ENCODE measurements around the gene KIF13A. TPM values are rescaled to one million over a fixed set of nuclear protein-coding genes. Genes with fewer than 3 reads are reported as not detected.

Gene KIF13A
- total RNA-seq, 1 donor from 2014 or later, result 29.0 TPM

DNA sequence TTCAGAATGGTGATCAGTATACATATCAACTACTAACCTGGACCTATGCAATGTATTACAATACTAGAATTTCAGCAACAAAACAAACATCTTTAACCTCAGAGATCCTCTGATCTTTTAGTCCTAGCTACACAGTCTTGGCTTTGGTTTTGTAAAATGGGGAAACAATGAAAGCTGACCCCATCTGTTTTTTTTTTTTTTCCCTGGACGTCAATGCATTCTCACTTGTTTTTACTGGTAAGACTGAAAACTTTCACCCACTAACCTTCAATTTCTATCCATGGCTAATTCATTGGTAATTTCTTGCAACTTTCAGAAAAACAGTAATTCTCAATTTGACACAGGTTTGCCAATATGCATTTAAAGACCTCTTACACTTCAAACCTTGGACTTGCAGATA, 3.0 kb downstream of the KIF13A start:
- no peak overlapping the region for H3K4me2 ChIP-seq
- peaks cover 14% of the 10 kb centered on the region for H3K4me1 ChIP-seq
- H4K20me1 ChIP-seq (ENCODE audit: low read depth), result peaks cover 26% of the 10 kb centered on the region
- H3K9ac ChIP-seq, result no peak overlapping the region
- no peak overlapping the region for H3K4me3 ChIP-seq
- H3K27ac ChIP-seq, result no peak overlapping the region
- H3K27me3 Mint-ChIP-seq (ENCODE audit: insufficient read depth, low read depth), result peaks cover 5% of the 10 kb centered on the region
- no peak overlapping the region for H3K4me3 Mint-ChIP-seq
- no peaks in the 10 kb centered on the region for H3K36me3 ChIP-seq
- H3K27me3 ChIP-seq, result peaks cover 6% of the 10 kb centered on the region
- no peak overlapping the region for H3K27ac Mint-ChIP-seq
- peaks cover 64% of the 10 kb centered on the region for H3K79me2 ChIP-seq (ENCODE audit: low read depth)
- TF ChIP-seq, protein P1, sequence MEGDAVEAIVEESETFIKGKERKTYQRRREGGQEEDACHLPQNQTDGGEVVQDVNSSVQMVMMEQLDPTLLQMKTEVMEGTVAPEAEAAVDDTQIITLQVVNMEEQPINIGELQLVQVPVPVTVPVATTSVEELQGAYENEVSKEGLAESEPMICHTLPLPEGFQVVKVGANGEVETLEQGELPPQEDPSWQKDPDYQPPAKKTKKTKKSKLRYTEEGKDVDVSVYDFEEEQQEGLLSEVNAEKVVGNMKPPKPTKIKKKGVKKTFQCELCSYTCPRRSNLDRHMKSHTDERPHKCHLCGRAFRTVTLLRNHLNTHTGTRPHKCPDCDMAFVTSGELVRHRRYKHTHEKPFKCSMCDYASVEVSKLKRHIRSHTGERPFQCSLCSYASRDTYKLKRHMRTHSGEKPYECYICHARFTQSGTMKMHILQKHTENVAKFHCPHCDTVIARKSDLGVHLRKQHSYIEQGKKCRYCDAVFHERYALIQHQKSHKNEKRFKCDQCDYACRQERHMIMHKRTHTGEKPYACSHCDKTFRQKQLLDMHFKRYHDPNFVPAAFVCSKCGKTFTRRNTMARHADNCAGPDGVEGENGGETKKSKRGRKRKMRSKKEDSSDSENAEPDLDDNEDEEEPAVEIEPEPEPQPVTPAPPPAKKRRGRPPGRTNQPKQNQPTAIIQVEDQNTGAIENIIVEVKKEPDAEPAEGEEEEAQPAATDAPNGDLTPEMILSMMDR (IDR thresholded peaks at IDR 0.05), result no peak
- TF ChIP-seq EZH2 (IDR thresholded peaks at IDR 0.05), result no peak
- no peak for TF ChIP-seq EZH2phosphoT487 (IDR thresholded peaks at IDR 0.05)
- H3K9me3 Mint-ChIP-seq, result peaks cover 2% of the 10 kb centered on the region
- peaks cover 12% of the 10 kb centered on the region for H3K36me3 Mint-ChIP-seq
- DNase-seq (ENCODE audit: low spot score), result no peak
- no peaks in the 10 kb centered on the region for H3K9me3 ChIP-seq (ENCODE audit: low read depth)
- peaks cover 13% of the 10 kb centered on the region for H3F3A ChIP-seq (ENCODE audit: low read depth)
- no peak overlapping the region for H2AFZ ChIP-seq (replicated peaks)
- peaks cover 31% of the 10 kb centered on the region for H3K4me1 Mint-ChIP-seq

DNA sequence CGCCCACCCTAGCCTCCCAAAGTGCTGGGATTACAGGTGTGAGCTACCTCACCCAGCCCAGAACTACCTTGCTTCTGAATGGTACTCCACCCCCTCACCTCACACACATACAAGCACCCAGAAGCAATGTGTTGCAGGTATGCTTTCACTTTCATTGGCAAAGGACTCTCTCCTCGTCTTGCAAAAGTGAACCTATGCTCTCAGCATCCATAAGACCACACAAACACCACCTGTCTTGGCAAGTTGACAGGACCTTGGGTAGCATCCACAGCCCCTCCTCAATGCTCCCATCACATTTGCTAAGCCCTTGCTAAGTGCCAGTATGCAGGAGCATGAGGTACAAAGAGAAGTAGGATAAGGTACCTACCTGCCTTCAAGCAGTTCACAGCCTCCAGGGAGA, 3.7 kb downstream of the KIF13A start:
- no peak overlapping the region for H3K9ac ChIP-seq
- H3K27me3 Mint-ChIP-seq (ENCODE audit: insufficient read depth, low read depth), result peaks cover 5% of the 10 kb centered on the region
- H3K27me3 ChIP-seq, result peaks cover 3% of the 10 kb centered on the region
- peaks cover 2% of the 10 kb centered on the region for H3K9me3 Mint-ChIP-seq
- H3K4me1 Mint-ChIP-seq, result peaks cover 31% of the 10 kb centered on the region
- peaks cover 70% of the 10 kb centered on the region for H3K79me2 ChIP-seq (ENCODE audit: low read depth)
- H3K4me3 ChIP-seq, result no peak overlapping the region
- TF ChIP-seq EZH2 (IDR thresholded peaks at IDR 0.05) (no peak), EZH2phosphoT487 (IDR thresholded peaks at IDR 0.05) (no peak)
- TF ChIP-seq, protein P1 (IDR thresholded peaks at IDR 0.05), result no peak
- DNase-seq (ENCODE audit: low spot score), result no peak
- H3F3A ChIP-seq (ENCODE audit: low read depth), result peaks cover 10% of the 10 kb centered on the region
- no peaks in the 10 kb centered on the region for H3K9me3 ChIP-seq (ENCODE audit: low read depth)
- no peak overlapping the region for H3K4me2 ChIP-seq
- H3K27ac ChIP-seq, result no peak overlapping the region
- peaks cover 14% of the 10 kb centered on the region for H3K4me1 ChIP-seq
- peaks cover 26% of the 10 kb centered on the region for H4K20me1 ChIP-seq (ENCODE audit: low read depth)
- no peak overlapping the region for H2AFZ ChIP-seq (replicated peaks)
- peaks cover 13% of the 10 kb centered on the region for H3K36me3 Mint-ChIP-seq
- H3K36me3 ChIP-seq, result no peaks in the 10 kb centered on the region
- H3K4me3 Mint-ChIP-seq, result no peak overlapping the region
- no peak overlapping the region for H3K27ac Mint-ChIP-seq

DNA sequence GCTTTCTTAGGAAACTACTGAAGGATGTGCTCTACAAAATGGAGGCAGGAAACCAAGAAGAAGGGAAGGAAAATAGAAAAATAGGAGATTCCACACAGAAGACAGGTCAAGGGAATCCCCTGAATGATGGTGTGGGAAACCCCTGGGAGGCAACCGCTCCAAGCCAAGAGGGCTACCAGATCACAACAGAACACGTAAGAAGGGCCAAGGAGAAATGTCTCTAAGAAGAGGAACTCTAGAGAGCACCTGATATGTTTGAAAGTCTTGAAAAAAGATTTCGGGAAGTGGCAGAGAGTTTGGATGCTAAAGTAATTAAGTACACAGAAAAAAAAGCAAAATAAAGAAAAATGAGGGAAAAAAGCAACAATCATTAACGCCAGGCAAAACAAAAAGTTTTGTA, 7.1 kb downstream of the KIF13A start:
- H3K27ac Mint-ChIP-seq, result no peak overlapping the region
- H3K9me3 Mint-ChIP-seq, result peaks cover 6% of the 10 kb centered on the region
- TF ChIP-seq EZH2 (IDR thresholded peaks at IDR 0.05), result no peak
- TF ChIP-seq, protein P1 (IDR thresholded peaks at IDR 0.05), result no peak
- no peak for TF ChIP-seq EZH2phosphoT487 (IDR thresholded peaks at IDR 0.05)
- no peak overlapping the region for H3K4me2 ChIP-seq
- H3K27me3 Mint-ChIP-seq (ENCODE audit: insufficient read depth, low read depth), result no peaks in the 10 kb centered on the region
- H3K79me2 ChIP-seq (ENCODE audit: low read depth), result peaks cover 72% of the 10 kb centered on the region
- no peak overlapping the region for H3K9ac ChIP-seq
- H3K9me3 ChIP-seq (ENCODE audit: low read depth), result no peaks in the 10 kb centered on the region
- no peaks in the 10 kb centered on the region for H3K27me3 ChIP-seq
- peaks cover 18% of the 10 kb centered on the region for H3K36me3 Mint-ChIP-seq
- no peaks in the 10 kb centered on the region for H3K36me3 ChIP-seq
- no peak overlapping the region for H3K4me3 ChIP-seq
- H3K4me1 Mint-ChIP-seq, result peaks cover 15% of the 10 kb centered on the region
- H4K20me1 ChIP-seq (ENCODE audit: low read depth), result peaks cover 12% of the 10 kb centered on the region
- H3K4me3 Mint-ChIP-seq, result no peak overlapping the region
- H2AFZ ChIP-seq (replicated peaks), result no peak overlapping the region
- peaks cover 4% of the 10 kb centered on the region for H3K4me1 ChIP-seq
- DNase-seq (ENCODE audit: low spot score), result no peak
- H3F3A ChIP-seq (ENCODE audit: low read depth), result no peaks in the 10 kb centered on the region
- no peak overlapping the region for H3K27ac ChIP-seq
